Stomach (tissue), 9 donors: ENCODE data around the gene GCSAM. TPM values are rescaled to one million over a fixed set of nuclear protein-coding genes. Genes with fewer than 3 reads are reported as not detected.

Experiments used
- DNase-seq, 2 donors: peaks; one replicate each; pipeline versions ENCODE4 v3.0.0 to v3.0.0-alpha.2; 2013 to 2019
- H3K27ac ChIP-seq, 5 donors: fragments of 200-600 bp in 4 of 5; sonication (generic) in 4 of 5; one replicate each; pipeline ENCODE4 v1.5.1; 2013 to 2019; ENCODE audit warnings: mild to moderate bottlenecking in 1 of 5, moderate library complexity in 1 of 5
- H3K27me3 ChIP-seq, 3 donors: fragments of 200-600 bp; sonication (generic); one replicate each; pipeline ENCODE4 v1.5.1; 2017 to 2019; ENCODE audit warnings: mixed run types in 1 of 3
- H3K36me3 ChIP-seq, 4 donors: fragments of 200-600 bp; sonication (generic); 1 replicate in 3 of 4; 2 replicates in 1 of 4; pipeline ENCODE4 v1.5.1; 2016 to 2019
- H3K4me1 ChIP-seq, 4 donors: fragments of 200-600 bp; sonication (generic); one replicate each; pipeline ENCODE4 v1.5.1; 2016 to 2019
- H3K4me3 ChIP-seq, 4 donors: fragments of 200-600 bp; sonication (generic) in 3 of 4; one replicate each; pipeline ENCODE4 v1.5.1; 2016 to 2019; ENCODE audit warnings: mild to moderate bottlenecking in 1 of 4
- H3K9me3 ChIP-seq, 4 donors: fragments of 200-600 bp; sonication (generic); one replicate each; pipeline ENCODE4 v1.5.1; 2016 to 2019
- EP300 ChIP-seq: sonication (generic); formaldehyde crosslinking; IDR thresholded peaks from one replicate; pipeline ENCODE4 v1.6.1; 2017; ENCODE audit warnings: antibody characterized with exemption
- POLR2A ChIP-seq, 4 donors: fragments of 450-650 bp; IDR thresholded peaks; one replicate each; pipeline ENCODE4 v1.6.1; 2016; ENCODE audit warnings: antibody characterized with exemption in 4 of 4, control low read depth in 2 of 4, mild to moderate bottlenecking in 1 of 4, moderate library complexity in 1 of 4
- POLR2AphosphoS5 ChIP-seq, 3 donors: sonication (generic); formaldehyde crosslinking; IDR thresholded peaks; one replicate each; pipeline ENCODE4 v1.6.1; 2016; ENCODE audit warnings: antibody characterized with exemption in 3 of 3
- WGBS, 5 donors: extraction: QIAGEN DNeasy Blood & Tissue Kit in 3 of 5; methylation state at CpG; one replicate each; pipeline versions ENCODE4 v1.1.5 to v1.1.7; 2013 to 2018; 5-methylcytosine and 5-hydroxymethylcytosine counted together
- intact Hi-C: fragments of 100-400 bp; cut with DNase I; formaldehyde crosslinking; loops from one replicate; pipeline ENCODE4 v1.15.1; 2023; ENCODE audit warnings: low total_unique reads
- polyA plus RNA-seq, 3 donors: library from polyadenylated mRNA; stranded (reverse); fragments of 200-250 nt; gene quantifications; one replicate each; pipeline ENCODE4 v1.2.3, GENCODE V29; 2013
- total RNA-seq, 5 donors: library from RNA; depleted of rRNA; stranded (reverse); fragments of >200 nt; gene quantifications; one replicate each; pipeline versions ENCODE4 v1.1.0 to v1.2.3, GENCODE V29; 2014 to 2016
- TF ChIP-seq, protein P1 (sequence below), 7 experiments: fragments of 450-650 bp in 4 of 7; fragments of 200-600 bp in 3 of 7; sonication (generic) in 3 of 7; IDR thresholded peaks; one replicate each; pipeline ENCODE4 v1.5.1; 2016 to 2019; ENCODE audit warnings: antibody characterized with exemption in 7 of 7, control low read depth in 2 of 7, mild to moderate bottlenecking in 1 of 7
- donor health status: healthy with polysubstance abuse.
- donor health status: Bipolar disorder and iron deficiency.
- donor health status: healthy.

The GCSAM gene
- total and polyA plus RNA-seq, 8 donors: 0.73 to 2.3 (median 2.3) TPM; not detected in 5

DNA sequence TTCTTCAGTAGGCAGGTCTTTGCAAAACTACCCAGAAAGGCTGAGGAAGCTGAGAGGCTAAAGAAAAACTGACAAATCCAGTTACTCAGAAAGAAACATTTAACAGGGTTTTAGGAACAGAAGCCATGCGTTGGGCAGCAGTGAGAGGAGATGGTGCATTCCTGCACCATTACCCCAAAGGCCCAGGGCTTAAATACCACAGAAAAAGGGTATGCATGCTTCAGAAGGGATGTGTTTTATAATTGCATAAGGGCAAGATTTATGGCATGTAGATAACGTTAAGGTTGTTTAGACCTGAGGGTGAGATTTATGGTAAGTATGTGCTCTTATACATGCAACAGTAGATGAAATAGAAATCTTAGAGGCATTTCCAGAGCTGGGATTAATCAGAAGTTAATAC lies 36.9 kb downstream of the GCSAM start:
- Histone ChIP-seq H3K4me3 (no peak overlapping the region), H3K27me3 (no peaks in the 10 kb centered on the region), H3K36me3 (peaks cover 0 to 4% (median 1%) of the 10 kb centered on the region in 4 donors), H3K27ac (no peak overlapping the region), H3K9me3 (no peaks in the 10 kb centered on the region), H3K4me1 (peaks cover 0 to 30% (median 18%) of the 10 kb centered on the region in 4 donors)
- WGBS, 5 donors: 68 to 83% (median 78%) methylated on average over 2 of the region's 2 CpGs
- TF ChIP-seq, protein P1, sequence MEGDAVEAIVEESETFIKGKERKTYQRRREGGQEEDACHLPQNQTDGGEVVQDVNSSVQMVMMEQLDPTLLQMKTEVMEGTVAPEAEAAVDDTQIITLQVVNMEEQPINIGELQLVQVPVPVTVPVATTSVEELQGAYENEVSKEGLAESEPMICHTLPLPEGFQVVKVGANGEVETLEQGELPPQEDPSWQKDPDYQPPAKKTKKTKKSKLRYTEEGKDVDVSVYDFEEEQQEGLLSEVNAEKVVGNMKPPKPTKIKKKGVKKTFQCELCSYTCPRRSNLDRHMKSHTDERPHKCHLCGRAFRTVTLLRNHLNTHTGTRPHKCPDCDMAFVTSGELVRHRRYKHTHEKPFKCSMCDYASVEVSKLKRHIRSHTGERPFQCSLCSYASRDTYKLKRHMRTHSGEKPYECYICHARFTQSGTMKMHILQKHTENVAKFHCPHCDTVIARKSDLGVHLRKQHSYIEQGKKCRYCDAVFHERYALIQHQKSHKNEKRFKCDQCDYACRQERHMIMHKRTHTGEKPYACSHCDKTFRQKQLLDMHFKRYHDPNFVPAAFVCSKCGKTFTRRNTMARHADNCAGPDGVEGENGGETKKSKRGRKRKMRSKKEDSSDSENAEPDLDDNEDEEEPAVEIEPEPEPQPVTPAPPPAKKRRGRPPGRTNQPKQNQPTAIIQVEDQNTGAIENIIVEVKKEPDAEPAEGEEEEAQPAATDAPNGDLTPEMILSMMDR (IDR thresholded peaks at IDR 0.05): no peak
- no peak for TF ChIP-seq POLR2A (IDR thresholded peaks at IDR 0.05)
- TF ChIP-seq POLR2AphosphoS5 (IDR thresholded peaks at IDR 0.05): no peak
- TF ChIP-seq EP300: no peak
- intact Hi-C loops: no loop called here
- DNase-seq: no peak

DNA sequence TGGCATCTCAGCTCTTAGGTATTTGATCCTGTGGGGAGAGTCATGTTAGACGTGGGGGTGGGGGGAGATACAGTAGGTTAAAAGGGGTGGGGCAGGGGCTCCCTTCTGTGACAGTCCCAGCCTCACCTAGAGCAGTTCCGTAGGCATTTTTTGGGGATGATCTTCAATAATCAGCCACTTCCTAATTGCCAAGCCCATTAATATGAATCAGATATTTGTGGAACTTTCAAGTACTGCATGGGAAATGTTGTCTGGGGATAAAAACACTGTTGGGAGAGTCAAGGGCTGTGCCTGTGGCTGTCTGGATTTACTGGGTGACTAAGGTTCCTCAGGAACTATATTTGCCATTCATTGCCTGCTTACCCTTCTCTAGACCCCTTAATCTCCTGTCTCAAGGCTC lies 37.3 kb downstream of the GCSAM start:
- Histone ChIP-seq H3K4me1 (peaks cover 3 to 35% (median 22%) of the 10 kb centered on the region in 4 donors), H3K27me3 (no peaks in the 10 kb centered on the region), H3K4me3 (no peak overlapping the region), H3K9me3 (no peaks in the 10 kb centered on the region), H3K27ac (no peak overlapping the region), H3K36me3 (peaks cover 0 to 4% (median 0%) of the 10 kb centered on the region in 4 donors)
- intact Hi-C loops: no loop called here
- WGBS, 5 donors: 17 to 54% (median 53%) methylated on average over 2 of the region's 2 CpGs
- no peak for DNase-seq
- TF ChIP-seq, protein P1 (IDR thresholded peaks at IDR 0.05): no peak
- TF ChIP-seq EP300: no peak
- TF ChIP-seq POLR2A (IDR thresholded peaks at IDR 0.05): no peak
- no peak for TF ChIP-seq POLR2AphosphoS5 (IDR thresholded peaks at IDR 0.05)

DNA sequence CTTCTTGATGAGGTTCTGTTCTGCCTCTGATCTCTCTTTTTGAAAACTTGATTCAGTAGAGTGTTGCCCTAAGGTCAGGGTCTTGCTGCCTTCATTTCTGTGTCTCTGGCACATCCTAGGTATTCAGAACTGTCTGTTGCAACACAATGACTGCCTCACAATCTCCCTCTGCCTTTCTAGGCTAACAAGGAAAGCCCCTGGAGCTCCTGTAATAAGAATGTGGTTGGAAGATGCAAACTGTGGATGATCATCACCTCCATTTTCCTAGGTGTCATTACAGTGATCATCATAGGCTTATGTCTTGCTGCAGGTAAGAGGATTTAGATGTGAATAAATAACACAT lies 39.9 kb downstream of the GCSAM start:
- H3K4me1 ChIP-seq: peaks cover 7 to 51% (median 37%) of the 10 kb centered on the region in 4 donors
- H3K36me3 ChIP-seq: peaks cover 0 to 4% (median 0%) of the 10 kb centered on the region in 4 donors
- peak overlapping the region in 1 of 4 donors; percentile 8 for H3K4me3 ChIP-seq
- no peak for DNase-seq
- peak overlapping the region; percentile 59 to 81 (median 76) for H3K27ac ChIP-seq
- TF ChIP-seq POLR2A (IDR thresholded peaks at IDR 0.05): no peak
- TF ChIP-seq, protein P1 (IDR thresholded peaks at IDR 0.05): no peak
- TF ChIP-seq EP300: no peak
- no peak for TF ChIP-seq POLR2AphosphoS5 (IDR thresholded peaks at IDR 0.05)
- intact Hi-C loops: no loop called here
- H3K9me3 ChIP-seq: no peaks in the 10 kb centered on the region
- H3K27me3 ChIP-seq: no peaks in the 10 kb centered on the region

DNA sequence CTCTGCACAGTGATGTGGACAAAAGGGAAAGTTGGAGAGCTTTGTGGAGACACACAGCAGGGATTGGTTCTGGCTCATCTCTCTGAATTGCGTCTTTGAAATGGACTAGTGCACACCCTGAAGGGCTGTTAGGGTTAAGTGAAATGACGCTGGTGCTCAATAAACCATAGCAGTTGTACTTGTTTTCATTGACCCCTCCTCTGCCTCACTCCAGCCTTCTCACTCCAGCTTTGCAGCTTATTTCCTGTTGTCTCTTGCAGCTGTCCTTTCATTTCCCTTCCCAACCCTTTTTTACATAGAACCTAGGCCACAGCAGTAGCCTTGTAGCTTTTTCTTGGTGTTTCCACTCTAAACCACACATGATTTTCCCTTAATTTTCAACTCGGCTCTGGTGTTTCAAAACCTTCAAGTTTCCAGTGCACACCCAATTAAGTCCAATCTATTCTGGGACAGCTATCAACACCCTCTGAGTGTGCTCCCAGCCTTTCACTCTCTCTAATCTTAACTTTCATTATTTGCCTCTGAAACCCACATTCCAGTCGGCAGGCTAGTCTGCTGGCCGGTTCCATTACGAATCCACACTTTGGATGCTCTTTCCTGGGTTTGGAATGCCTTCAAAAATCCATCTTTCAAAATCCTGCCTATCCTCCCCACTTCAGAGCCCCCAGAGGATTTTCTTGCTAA lies 40.4 kb downstream of the GCSAM start:
- peak overlapping the region in 1 of 4 donors; percentile 8 for H3K4me3 ChIP-seq

More for the DNA sequence above, 40.4 kb downstream of the GCSAM start:
- Histone ChIP-seq H3K27ac (peak overlapping the region; percentile 59 to 81 (median 76)), H3K4me1 (peaks cover 7 to 46% (median 37%) of the 10 kb centered on the region in 4 donors), H3K36me3 (peaks cover 0 to 4% (median 0%) of the 10 kb centered on the region in 4 donors), H3K27me3 (no peaks in the 10 kb centered on the region), H3K9me3 (no peaks in the 10 kb centered on the region)
- peak in 1 of 2 donors; percentile 58 for DNase-seq
- no peak for TF ChIP-seq POLR2A (IDR thresholded peaks at IDR 0.05)
- TF ChIP-seq, protein P1 (IDR thresholded peaks at IDR 0.05): no peak
- TF ChIP-seq POLR2AphosphoS5 (IDR thresholded peaks at IDR 0.05): no peak
- no peak for TF ChIP-seq EP300
- 19 to 40% (median 34%) methylated on average over 6 of the region's 6 CpGs for WGBS, 5 donors
- intact Hi-C loops: no loop called here
